Left ventricle myocardium superior (tissue), 1 donor: ENCODE measurements around the gene GNAL. TPM values are rescaled to one million over a fixed set of nuclear protein-coding genes. Genes with fewer than 3 reads are reported as not detected.

Source experiments
- ATAC-seq: fragments of 200-7000 bp; cut with Tn5 transposase; one replicate; pipeline ENCODE4 v1.9.1; 2020; ENCODE audit warnings: mild to moderate bottlenecking, moderate library complexity
- DNase-seq: peaks from one replicate; pipeline ENCODE4 v3.0.0-alpha.2; 2020
- intact Hi-C: fragments of 100-400 bp; cut with micrococcal nuclease; formaldehyde crosslinking; loops from one replicate; pipeline ENCODE4 v1.11.0; 2022
- total RNA-seq: library from RNA; stranded (reverse); fragmentation: NEBNext Ultra II Directional; extraction: Animal tissue kit (Norgen Biotek cat#: 25700); gene quantifications from one replicate; pipeline ENCODE4 v1.2.1, GENCODE V29; 2021
- donor health status: DM: no; HTN: yes; CAD: no; lungs with severe emphysema.

Gene GNAL
- total RNA-seq, 1 donor from 2014 or later = 5.1 TPM

GRCh38 chr18:11794195-11794594 is 105.1 kb downstream of the GNAL start:
- intact Hi-C loops = no loop called here
- DNase-seq (no peak), ATAC-seq (no peak)

- no peak for ATAC-seq
- no peak for DNase-seq
- intact Hi-C loops = no loop called here
These were observed 106.9 kb downstream of the GNAL start for GRCh38 chr18:11795916-11796315.

GRCh38 chr18:11798271-11798670 is 109.2 kb downstream of the GNAL start:
- no peak for DNase-seq
- intact Hi-C loops = no loop called here
- ATAC-seq = no peak

GRCh38 chr18:11799066-11799465 is 110.0 kb downstream of the GNAL start:
- DNase-seq = no peak
- intact Hi-C loops = no loop called here
- no peak for ATAC-seq

GRCh38 chr18:11800566-11801334 is 111.7 kb downstream of the GNAL start:
- no peak for ATAC-seq
- DNase-seq = no peak
- intact Hi-C loops = no loop called here

GRCh38 chr18:11801573-11801972 is 112.5 kb downstream of the GNAL start:
- DNase-seq (no peak), ATAC-seq (no peak)
- intact Hi-C loops = no loop called here

- ATAC-seq (no peak), DNase-seq (no peak)
- intact Hi-C loops = no loop called here
These were observed 113.1 kb downstream of the GNAL start for GRCh38 chr18:11802158-11802557.

- ATAC-seq = no peak
- intact Hi-C loops = no loop called here
- DNase-seq = no peak
These were observed 113.5 kb downstream of the GNAL start for GRCh38 chr18:11802586-11802985.

GRCh38 chr18:11807233-11807632 is 118.2 kb downstream of the GNAL start:
- DNase-seq = no peak
- intact Hi-C loops = no loop called here
- ATAC-seq = no peak

- intact Hi-C loops = no loop called here
- ATAC-seq (no peak), DNase-seq (no peak)
These were observed 119.2 kb downstream of the GNAL start for GRCh38 chr18:11808001-11808855.

GRCh38 chr18:11809895-11810294 is 120.8 kb downstream of the GNAL start:
- intact Hi-C loops = no loop called here
- ATAC-seq (no peak), DNase-seq (no peak)

GRCh38 chr18:11810379-11810778 is 121.3 kb downstream of the GNAL start:
- intact Hi-C loops = no loop called here
- DNase-seq (no peak), ATAC-seq (no peak)

GRCh38 chr18:11811009-11811408 is 121.9 kb downstream of the GNAL start:
- intact Hi-C loops = no loop called here
- DNase-seq (no peak), ATAC-seq (no peak)

- ATAC-seq = no peak
- intact Hi-C loops = no loop called here
- no peak for DNase-seq
These were observed 128.2 kb downstream of the GNAL start for GRCh38 chr18:11817229-11817628.

GRCh38 chr18:11818486-11819203 is 129.6 kb downstream of the GNAL start:
- DNase-seq (no peak), ATAC-seq (no peak)
- intact Hi-C loops = no loop called here

GRCh38 chr18:11819938-11820337 is 130.9 kb downstream of the GNAL start:
- no peak for ATAC-seq
- no peak for DNase-seq
- intact Hi-C loops = no loop called here

GRCh38 chr18:11820697-11821096 is 131.6 kb downstream of the GNAL start:
- DNase-seq (no peak), ATAC-seq (no peak)
- intact Hi-C loops = no loop called here

GRCh38 chr18:11821208-11821607 is 132.1 kb downstream of the GNAL start:
- DNase-seq = no peak
- ATAC-seq = no peak
- intact Hi-C loops = no loop called here

GRCh38 chr18:11821643-11822237 is 132.7 kb downstream of the GNAL start:
- ATAC-seq (no peak), DNase-seq (no peak)
- intact Hi-C loops = no loop called here

GRCh38 chr18:11823545-11823944 is 134.5 kb downstream of the GNAL start:
- ATAC-seq (no peak), DNase-seq (no peak)
- intact Hi-C loops = no loop called here
